HEK293 (cell line): ENCODE results near the gene TTC7B.

ENCODE experiments used
- CTCF ChIA-PET: fragments of 350-600 bp; formaldehyde crosslinking; extraction: SDS; loops from one replicate; lab custom pipeline; 2021; ENCODE audit warnings: antibody characterized with exemption; lab: Yijun Ruan, JAX
- POLR2A ChIA-PET: fragments of 300-600 bp; formaldehyde crosslinking; extraction: SDS; loops from one replicate; lab custom pipeline; 2020; ENCODE audit warnings: antibody characterized with exemption, inconsistent platforms; lab: Yijun Ruan, JAX
- H3K27ac ChIP-seq: fragments of 200-500 bp; sonication (Bioruptor generic); 2 replicates; pipeline ENCODE4 v1.5.1; 2014; ENCODE audit warnings: low read depth, low read length, control low read depth, inconsistent platforms; ENCODE audit errors: extremely low read depth
- H3K36me3 ChIP-seq, 2 experiments: fragments of 200-500 bp in 1 of 2; sonication (Bioruptor generic) in 1 of 2; 1 replicate in 1 of 2; 2 replicates in 1 of 2; pipeline ENCODE4 v1.5.1; 2014 to 2017; ENCODE audit warnings: inconsistent platforms in 2 of 2, low read length in 2 of 2; ENCODE audit not compliant: control insufficient read depth in 2 of 2, insufficient read depth in 1 of 2
- H3K4me1 ChIP-seq: fragments of 200-500 bp; sonication (Bioruptor generic); 2 replicates; pipeline ENCODE4 v1.5.1; 2014; ENCODE audit warnings: mild to moderate bottlenecking, low read length, inconsistent platforms; ENCODE audit not compliant: control insufficient read depth, insufficient read depth
- H3K4me3 ChIP-seq: 2 replicates; pipeline ENCODE4 v1.5.1; 2011; ENCODE audit warnings: low read depth, mild to moderate bottlenecking, control low read depth, low read length, moderate library complexity
- H3K9me3 ChIP-seq: fragments of 200-500 bp; sonication (Bioruptor generic); 2 replicates; pipeline ENCODE4 v1.5.1; 2014; ENCODE audit warnings: low read depth, low read length, inconsistent platforms; ENCODE audit not compliant: control insufficient read depth, insufficient read depth
- GLI4 ChIP-seq: fragments of 450-650 bp; formaldehyde crosslinking; IDR thresholded peaks from 2 replicates; pipeline ENCODE4 v1.5.1; 2016; ENCODE audit warnings: missing biosample characterization, missing genetic modification characterization
- HOXA7 ChIP-seq: sonication (generic); formaldehyde crosslinking; IDR thresholded peaks from 2 replicates; pipeline ENCODE4 v1.8.1; 2022; ENCODE audit warnings: missing genetic modification reagents, borderline replicate concordance
- KLF16 ChIP-seq: fragments of 450-650 bp; formaldehyde crosslinking; IDR thresholded peaks from 2 replicates; pipeline ENCODE4 v1.5.1; 2017; ENCODE audit warnings: missing biosample characterization, missing genetic modification characterization
- MEIS1 ChIP-seq: sonication (generic); formaldehyde crosslinking; IDR thresholded peaks from 2 replicates; pipeline ENCODE4 v1.8.1; 2022; ENCODE audit warnings: missing genetic modification reagents, mild to moderate bottlenecking, borderline replicate concordance
- REPIN1 ChIP-seq: fragments of 450-650 bp; formaldehyde crosslinking; IDR thresholded peaks from 2 replicates; pipeline ENCODE4 v1.5.1; 2017; ENCODE audit warnings: missing biosample characterization, missing genetic modification characterization, low read depth
- SCRT1 ChIP-seq: fragments of 450-650 bp; formaldehyde crosslinking; IDR thresholded peaks from 2 replicates; pipeline ENCODE4 v1.5.1; 2016; ENCODE audit warnings: missing biosample characterization, missing genetic modification characterization, borderline replicate concordance
- SCRT2 ChIP-seq: fragments of 450-650 bp; formaldehyde crosslinking; IDR thresholded peaks from 2 replicates; pipeline ENCODE4 v1.5.1; 2016; ENCODE audit warnings: missing biosample characterization, missing genetic modification characterization
- TRIM28 ChIP-seq: IDR thresholded peaks from 2 replicates; pipeline ENCODE4 v1.6.1; 2011; ENCODE audit warnings: low read length, control low read depth, borderline replicate concordance
- ZBTB20 ChIP-seq: fragments of 450-650 bp; formaldehyde crosslinking; IDR thresholded peaks from 2 replicates; pipeline ENCODE4 v1.5.1; 2016; ENCODE audit warnings: missing biosample characterization, missing genetic modification characterization
- ZBTB48 ChIP-seq: fragments of 450-650 bp; formaldehyde crosslinking; IDR thresholded peaks from 2 replicates; pipeline ENCODE4 v1.5.1; 2016; ENCODE audit warnings: missing biosample characterization, missing genetic modification characterization
- ZNF138 ChIP-seq: fragments of 450-650 bp; formaldehyde crosslinking; IDR thresholded peaks from 2 replicates; pipeline ENCODE4 v1.5.1; 2016; ENCODE audit warnings: missing biosample characterization, missing genetic modification characterization, borderline replicate concordance
- ZNF146 ChIP-seq: fragments of 450-650 bp; formaldehyde crosslinking; IDR thresholded peaks from 2 replicates; pipeline ENCODE4 v1.5.1; 2016; ENCODE audit warnings: missing biosample characterization, missing genetic modification characterization
- ZNF248 ChIP-seq: fragments of 450-650 bp; formaldehyde crosslinking; IDR thresholded peaks from 2 replicates; pipeline ENCODE4 v1.5.1; 2017; ENCODE audit warnings: missing biosample characterization, missing genetic modification characterization
- ZNF280D ChIP-seq: fragments of 450-650 bp; formaldehyde crosslinking; IDR thresholded peaks from 2 replicates; pipeline ENCODE4 v1.5.1; 2016; ENCODE audit warnings: missing biosample characterization, missing genetic modification characterization
- ZNF302 ChIP-seq: fragments of 450-650 bp; formaldehyde crosslinking; IDR thresholded peaks from 2 replicates; pipeline ENCODE4 v1.5.1; 2016; ENCODE audit warnings: missing biosample characterization, missing genetic modification characterization, low read depth
- ZNF341 ChIP-seq: fragments of 450-650 bp; formaldehyde crosslinking; IDR thresholded peaks from 2 replicates; pipeline ENCODE4; 2016; ENCODE audit warnings: low read depth, missing biosample characterization, missing genetic modification characterization
- ZNF350 ChIP-seq: fragments of 450-650 bp; formaldehyde crosslinking; IDR thresholded peaks from 2 replicates; pipeline ENCODE4 v1.5.0; 2017; ENCODE audit warnings: missing biosample characterization, mild to moderate bottlenecking, missing genetic modification characterization
- ZNF366 ChIP-seq: fragments of 450-650 bp; formaldehyde crosslinking; conservative IDR thresholded peaks from 2 replicates; pipeline ENCODE4 v1.5.1; 2016; ENCODE audit warnings: missing biosample characterization, missing genetic modification characterization
- ZNF391 ChIP-seq: fragments of 450-650 bp; formaldehyde crosslinking; IDR thresholded peaks from 2 replicates; pipeline ENCODE4 v1.5.1; 2016; ENCODE audit warnings: low read depth, missing biosample characterization, missing genetic modification characterization, borderline replicate concordance
- ZNF514 ChIP-seq: fragments of 450-650 bp; formaldehyde crosslinking; IDR thresholded peaks from 2 replicates; pipeline ENCODE4 v1.5.1; 2016; ENCODE audit warnings: missing biosample characterization, missing genetic modification characterization
- ZNF530 ChIP-seq: fragments of 450-650 bp; formaldehyde crosslinking; IDR thresholded peaks from 2 replicates; pipeline ENCODE4 v1.5.1; 2016; ENCODE audit warnings: low read depth, missing biosample characterization, missing genetic modification characterization
- ZNF560 ChIP-seq: fragments of 450-650 bp; formaldehyde crosslinking; IDR thresholded peaks from 2 replicates; pipeline ENCODE4 v1.5.1; 2017; ENCODE audit warnings: missing biosample characterization, missing genetic modification characterization, borderline replicate concordance
- ZNF561 ChIP-seq: fragments of 450-650 bp; IDR thresholded peaks from 2 replicates; pipeline ENCODE4 v1.5.1; 2018; ENCODE audit warnings: missing biosample characterization, missing genetic modification characterization, borderline replicate concordance
- ZNF747 ChIP-seq: fragments of 450-650 bp; formaldehyde crosslinking; IDR thresholded peaks from 2 replicates; pipeline ENCODE4 v1.5.1; 2016; ENCODE audit warnings: missing biosample characterization, missing genetic modification characterization
- ZNF777 ChIP-seq: fragments of 450-650 bp; formaldehyde crosslinking; IDR thresholded peaks from 2 replicates; pipeline ENCODE4 v1.5.1; 2017; ENCODE audit warnings: missing biosample characterization, missing genetic modification characterization, borderline replicate concordance
- ZNF785 ChIP-seq: fragments of 450-650 bp; formaldehyde crosslinking; IDR thresholded peaks from 2 replicates; pipeline ENCODE4 v1.5.1; 2016; ENCODE audit warnings: missing biosample characterization, missing genetic modification characterization
- ZSCAN23 ChIP-seq: fragments of 450-650 bp; formaldehyde crosslinking; IDR thresholded peaks from 2 replicates; pipeline ENCODE4 v1.5.1; 2016; ENCODE audit warnings: missing biosample characterization, missing genetic modification characterization
- ZSCAN5A ChIP-seq: fragments of 450-650 bp; formaldehyde crosslinking; IDR thresholded peaks from 2 replicates; pipeline ENCODE4 v1.5.1; 2016; ENCODE audit warnings: missing biosample characterization, missing genetic modification characterization
- TF ChIP-seq, protein P1 (sequence below): fragments of 450-650 bp; formaldehyde crosslinking; IDR thresholded peaks from 2 replicates; pipeline ENCODE4 v1.5.1; 2016; ENCODE audit warnings: missing biosample characterization, missing genetic modification characterization

Gene TTC7B

DNA sequence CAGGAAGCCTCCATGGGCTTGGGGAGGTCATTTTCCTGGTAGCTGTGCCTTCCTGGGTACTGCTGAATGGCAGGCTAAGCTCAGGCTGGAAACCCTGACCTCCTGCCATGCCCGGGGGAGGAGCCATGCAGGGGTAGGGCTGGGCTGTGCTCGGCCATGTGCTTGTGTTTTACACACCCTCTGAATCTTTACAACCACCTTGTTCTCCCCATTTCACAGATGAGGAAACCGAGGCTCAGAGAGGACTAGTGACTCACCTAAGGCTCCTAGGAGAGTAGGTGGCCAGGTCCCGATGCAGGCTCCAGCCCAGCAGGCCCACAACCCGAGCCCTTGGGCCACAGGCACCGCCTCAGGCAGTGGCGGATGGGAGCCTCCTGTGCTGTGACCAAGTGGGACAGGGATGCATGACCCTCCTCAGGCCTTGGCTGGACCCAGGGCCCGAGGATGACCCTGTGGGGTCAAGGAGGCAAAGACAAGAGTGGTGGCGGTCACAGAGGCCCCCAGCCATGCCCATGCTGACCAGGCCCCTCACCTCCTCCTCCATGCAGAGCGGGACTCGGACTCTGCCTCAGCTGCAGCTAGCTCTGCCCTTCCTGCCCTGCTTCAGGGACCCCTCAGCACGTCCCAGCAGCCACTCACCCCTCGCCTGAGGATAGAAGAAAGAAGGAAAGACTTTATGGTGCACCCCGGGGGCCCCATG lies 283.3 kb downstream of the TTC7B start:
- TF ChIP-seq ZNF341 (tag by site-specific recombination) (no peak), HOXA7 (CRISPR knock-in tag) (no peak), ZSCAN23 (no peak), GLI4 (tag by site-specific recombination) (no peak), ZSCAN5A (tag by site-specific recombination) (no peak), ZNF391 (tag by site-specific recombination) (no peak), ZBTB48 (no peak), ZNF530 (tag by site-specific recombination) (no peak), ZNF302 (tag by site-specific recombination) (no peak), SCRT1 (tag by site-specific recombination) (no peak)
- TF ChIP-seq, protein P1, sequence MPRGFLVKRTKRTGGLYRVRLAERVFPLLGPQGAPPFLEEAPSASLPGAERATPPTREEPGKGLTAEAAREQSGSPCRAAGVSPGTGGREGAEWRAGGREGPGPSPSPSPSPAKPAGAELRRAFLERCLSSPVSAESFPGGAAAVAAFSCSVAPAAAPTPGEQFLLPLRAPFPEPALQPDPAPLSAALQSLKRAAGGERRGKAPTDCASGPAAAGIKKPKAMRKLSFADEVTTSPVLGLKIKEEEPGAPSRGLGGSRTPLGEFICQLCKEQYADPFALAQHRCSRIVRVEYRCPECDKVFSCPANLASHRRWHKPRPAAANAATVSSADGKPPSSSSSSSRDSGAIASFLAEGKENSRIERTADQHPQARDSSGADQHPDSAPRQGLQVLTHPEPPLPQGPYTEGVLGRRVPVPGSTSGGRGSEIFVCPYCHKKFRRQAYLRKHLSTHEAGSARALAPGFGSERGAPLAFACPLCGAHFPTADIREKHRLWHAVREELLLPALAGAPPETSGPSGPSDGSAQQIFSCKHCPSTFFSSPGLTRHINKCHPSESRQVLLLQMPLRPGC (tag by site-specific recombination) = no peak
- TF ChIP-seq, all 188 proteins: peak for 0
- no peaks in the 10 kb centered on the region for H3K36me3 ChIP-seq

GRCh38 chr14:90531497-90531896 lies 284.7 kb downstream of the TTC7B start:
- H3K4me3 ChIP-seq = no peak overlapping the region
- no peak overlapping the region for H3K27ac ChIP-seq
- no peaks in the 10 kb centered on the region for H3K4me1 ChIP-seq
- ChIA-PET CTCF (interaction anchor here (0.8 to 1.2 kb wide), 3 partner anchors 11 to 229 kb away, joined by 3 to 4 read pairs (median 4); no protein-coding TSS in a partner anchor), POLR2A (interaction anchor here (0.6 kb wide), 1 partner anchor 291 kb away, joined by 3 read pairs; no protein-coding TSS in a partner anchor)
- H3K36me3 ChIP-seq = no peaks in the 10 kb centered on the region
- TF ChIP-seq ZNF777 (tag by site-specific recombination) (no peak), ZNF747 (tag by site-specific recombination) (no peak), TRIM28 (no peak), REPIN1 (tag by site-specific recombination) (no peak), KLF16 (tag by site-specific recombination) (no peak), SCRT2 (tag by site-specific recombination) (no peak), ZNF280D (tag by site-specific recombination) (no peak), ZNF366 (no peak), ZNF248 (tag by site-specific recombination) (no peak), ZBTB20 (no peak), ZNF560 (tag by site-specific recombination) (no peak), ZNF146 (no peak), ZNF138 (tag by site-specific recombination) (no peak), MEIS1 (no peak), ZNF350 (tag by site-specific recombination) (no peak), ZNF785 (tag by site-specific recombination) (no peak), ZNF514 (tag by site-specific recombination) (no peak), ZNF561 (tag by site-specific recombination) (no peak)
- no peaks in the 10 kb centered on the region for H3K9me3 ChIP-seq

More for the DNA sequence above, 283.3 kb downstream of the TTC7B start:
- Histone ChIP-seq H3K4me1 (no peaks in the 10 kb centered on the region), H3K4me3 (no peak overlapping the region), H3K9me3 (no peaks in the 10 kb centered on the region), H3K27ac (no peak overlapping the region)
- POLR2A ChIA-PET = interaction anchor here (0.5 kb wide), 1 partner anchor 16 kb away, joined by 4 read pairs; no protein-coding TSS in a partner anchor
- CTCF ChIA-PET = no interaction called here
